ENCODE results near the gene GPR89A.
"Not testable (repeated sequence)": the region's sequence is repeated elsewhere in the genome, so short reads cannot be mapped to it uniquely, and the experiment has no call there.

GPR89A gene

DNA sequence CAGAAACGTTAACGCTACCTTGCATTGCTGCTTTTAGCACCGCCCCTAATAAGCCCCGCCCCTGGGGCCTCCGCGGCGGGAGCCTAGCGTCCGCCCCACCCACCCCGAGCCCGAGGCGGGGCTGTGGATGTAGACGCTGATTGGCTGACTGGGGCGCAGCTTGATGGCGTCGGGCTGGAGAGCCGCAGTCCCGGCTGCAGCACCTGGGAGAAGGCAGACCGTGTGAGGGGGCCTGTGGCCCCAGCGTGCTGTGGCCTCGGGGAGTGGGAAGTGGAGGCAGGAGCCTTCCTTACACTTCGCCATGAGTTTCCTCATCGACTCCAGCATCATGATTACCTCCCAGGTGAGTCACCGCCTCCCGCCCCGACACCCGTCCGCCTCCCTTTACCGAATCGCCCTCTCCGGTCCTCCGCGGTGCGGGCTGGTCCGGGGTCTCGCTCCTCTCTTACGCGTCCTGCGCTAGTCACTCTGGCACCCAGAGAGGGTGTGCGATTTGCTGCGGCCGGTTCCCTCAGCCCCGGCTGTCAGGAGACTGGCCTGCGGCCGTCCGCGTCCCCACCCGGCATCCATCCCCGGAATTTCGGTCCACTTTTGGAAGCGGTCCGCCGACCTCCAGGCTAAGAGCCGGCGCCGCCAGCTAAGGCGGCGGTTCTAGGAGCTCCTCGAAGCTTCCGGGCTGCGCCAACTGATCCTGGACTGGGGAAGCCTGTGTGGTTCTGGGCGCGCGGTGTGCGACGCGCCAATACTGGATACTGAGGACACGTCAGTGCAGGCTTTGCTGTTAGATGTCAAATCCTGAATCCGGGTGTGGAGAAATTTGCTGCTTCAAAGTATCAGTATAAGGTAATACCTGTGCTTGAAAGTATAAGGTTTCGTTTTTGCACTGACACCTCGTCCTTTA is at the start of gene GPR89A:
TSS of gene GPR89A (plus strand) at position 156 of the 901 bp plus-strand sequence. CDS start at position 302, 146 bp downstream.
- peak; percentile 91 to 92 for DNase-seq (ENCODE audit: low read depth in 2 of 2)
- H3K4me3 ChIP-seq (replicated peaks in 1 of 2; ENCODE audit: low read depth in 2 of 2, low read length in 2 of 2) = peak within 1 kb of the TSS; percentile 71 to 77

DNA sequence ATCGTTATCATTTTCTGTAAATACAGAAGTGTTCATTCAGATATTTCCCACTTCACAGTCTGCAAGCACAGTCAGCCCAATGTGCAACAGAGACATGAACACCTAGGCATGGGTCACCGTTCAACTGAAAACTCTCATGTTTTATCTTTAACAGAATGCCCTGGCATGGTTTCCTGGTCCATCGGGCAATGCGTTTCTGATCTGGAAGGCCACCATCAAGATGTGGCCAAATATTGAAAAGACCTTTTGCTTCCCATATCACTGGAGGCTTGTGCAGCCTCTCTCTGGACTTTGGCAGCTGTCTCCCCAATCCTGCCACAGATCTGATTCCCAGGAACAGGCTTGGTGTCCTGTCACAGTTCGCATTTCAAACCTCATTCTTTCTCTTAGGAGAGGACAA is 21.0 kb upstream of the GPR89A start:
- not testable (repeated sequence) for DNase-seq (ENCODE audit: low read depth in 2 of 2); H3K4me3 ChIP-seq (replicated peaks in 1 of 2; ENCODE audit: low read depth in 2 of 2, low read length in 2 of 2)

GRCh38 chr1:145590806-145591205 is 17.0 kb upstream of the GPR89A start:
- H3K4me3 ChIP-seq (replicated peaks in 1 of 2; ENCODE audit: low read depth in 2 of 2, low read length in 2 of 2) = not testable (repeated sequence)
- peak in 1 of 2 donors; percentile 4 for DNase-seq (ENCODE audit: low read depth in 2 of 2)
- TF ChIP-seq, protein P1, sequence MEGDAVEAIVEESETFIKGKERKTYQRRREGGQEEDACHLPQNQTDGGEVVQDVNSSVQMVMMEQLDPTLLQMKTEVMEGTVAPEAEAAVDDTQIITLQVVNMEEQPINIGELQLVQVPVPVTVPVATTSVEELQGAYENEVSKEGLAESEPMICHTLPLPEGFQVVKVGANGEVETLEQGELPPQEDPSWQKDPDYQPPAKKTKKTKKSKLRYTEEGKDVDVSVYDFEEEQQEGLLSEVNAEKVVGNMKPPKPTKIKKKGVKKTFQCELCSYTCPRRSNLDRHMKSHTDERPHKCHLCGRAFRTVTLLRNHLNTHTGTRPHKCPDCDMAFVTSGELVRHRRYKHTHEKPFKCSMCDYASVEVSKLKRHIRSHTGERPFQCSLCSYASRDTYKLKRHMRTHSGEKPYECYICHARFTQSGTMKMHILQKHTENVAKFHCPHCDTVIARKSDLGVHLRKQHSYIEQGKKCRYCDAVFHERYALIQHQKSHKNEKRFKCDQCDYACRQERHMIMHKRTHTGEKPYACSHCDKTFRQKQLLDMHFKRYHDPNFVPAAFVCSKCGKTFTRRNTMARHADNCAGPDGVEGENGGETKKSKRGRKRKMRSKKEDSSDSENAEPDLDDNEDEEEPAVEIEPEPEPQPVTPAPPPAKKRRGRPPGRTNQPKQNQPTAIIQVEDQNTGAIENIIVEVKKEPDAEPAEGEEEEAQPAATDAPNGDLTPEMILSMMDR (IDR thresholded peaks at IDR 0.05; ENCODE audit: low read depth, low read length) = peak; percentile 2

DNA sequence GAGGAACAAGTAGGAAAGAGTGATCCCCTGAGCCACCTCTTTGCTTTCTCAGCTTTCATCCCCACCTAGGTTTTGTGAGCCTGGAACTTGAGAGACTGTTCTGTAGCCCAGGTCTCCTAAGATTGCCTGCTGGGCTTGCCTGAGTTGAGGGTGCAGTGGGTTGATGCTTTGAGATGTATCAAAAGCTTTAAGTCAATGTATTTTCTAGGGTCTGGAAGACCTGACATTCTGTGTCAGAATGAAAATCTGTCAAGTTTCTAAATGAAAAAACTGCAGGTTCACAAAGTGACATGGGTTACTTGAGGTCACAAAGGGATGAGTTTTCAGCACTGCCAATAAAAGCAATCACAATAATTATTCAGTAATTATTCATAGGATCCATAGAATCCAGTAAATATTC is 15.4 kb upstream of the GPR89A start:
- not testable (repeated sequence) for DNase-seq (ENCODE audit: low read depth in 2 of 2); H3K4me3 ChIP-seq (replicated peaks in 1 of 2; ENCODE audit: low read depth in 2 of 2, low read length in 2 of 2)

DNA sequence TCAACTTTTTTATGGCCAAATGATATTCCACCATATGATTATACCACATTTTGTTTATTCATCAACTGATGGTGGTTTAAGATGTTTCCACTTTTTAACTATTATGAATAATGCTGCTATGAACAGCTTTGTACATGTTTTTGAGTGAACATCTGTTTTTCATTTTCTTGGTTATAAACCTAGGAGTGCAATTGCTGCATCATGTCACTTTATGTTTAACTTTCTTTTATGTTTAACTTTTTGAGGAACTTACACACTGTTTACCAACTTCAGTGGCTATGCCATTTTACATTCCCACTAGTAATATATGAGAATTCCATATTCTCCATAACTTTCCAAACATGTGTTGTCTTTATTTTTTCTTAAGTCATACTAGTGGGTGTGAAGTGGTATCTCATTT is 12.4 kb upstream of the GPR89A start:
- not testable (repeated sequence) for DNase-seq (ENCODE audit: low read depth in 2 of 2); H3K4me3 ChIP-seq (replicated peaks in 1 of 2; ENCODE audit: low read depth in 2 of 2, low read length in 2 of 2)

- not testable (repeated sequence) for DNase-seq (ENCODE audit: low read depth in 2 of 2); H3K4me3 ChIP-seq (replicated peaks in 1 of 2; ENCODE audit: low read depth in 2 of 2, low read length in 2 of 2)
These were observed 11.6 kb upstream of the GPR89A start for GRCh38 chr1:145596236-145596635.

GRCh38 chr1:145599426-145599825 is 8.4 kb upstream of the GPR89A start:
- not testable (repeated sequence) for H3K4me3 ChIP-seq (replicated peaks in 1 of 2; ENCODE audit: low read depth in 2 of 2, low read length in 2 of 2); DNase-seq (ENCODE audit: low read depth in 2 of 2)

DNA sequence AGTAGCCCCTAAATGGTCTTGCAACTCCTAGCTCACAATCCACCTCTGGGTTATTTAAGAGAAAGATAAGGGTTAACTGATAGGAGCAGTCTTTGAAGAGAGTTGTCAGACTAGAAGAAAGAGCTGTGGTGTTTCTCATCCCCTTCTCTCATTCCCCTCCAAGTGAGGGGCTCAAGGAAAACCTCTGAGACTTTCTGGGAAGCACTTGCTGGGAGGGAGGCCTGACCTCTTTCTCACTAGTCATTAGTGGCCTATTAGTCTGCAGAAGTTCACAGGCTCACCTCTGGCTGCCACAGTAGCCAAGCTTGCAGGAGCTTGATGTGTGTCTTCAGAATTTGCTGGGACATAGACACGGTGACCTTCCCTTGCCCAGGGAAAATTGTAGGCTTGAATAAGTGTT is 6.2 kb upstream of the GPR89A start:
- TF ChIP-seq, protein P1 (IDR thresholded peaks at IDR 0.05; ENCODE audit: low read depth, low read length) = no peak

GRCh38 chr1:145606840-145607239 is 948 bp upstream of the GPR89A start:
- not testable (repeated sequence) for DNase-seq (ENCODE audit: low read depth in 2 of 2); H3K4me3 ChIP-seq (replicated peaks in 1 of 2; ENCODE audit: low read depth in 2 of 2, low read length in 2 of 2)

More for the DNA sequence above, 6.2 kb upstream of the GPR89A start:
- DNase-seq (ENCODE audit: low read depth in 2 of 2) = no peak
- H3K4me3 ChIP-seq (replicated peaks in 1 of 2; ENCODE audit: low read depth in 2 of 2, low read length in 2 of 2) = no peak overlapping the region

- not testable (repeated sequence) for DNase-seq (ENCODE audit: low read depth in 2 of 2); H3K4me3 ChIP-seq (replicated peaks in 1 of 2; ENCODE audit: low read depth in 2 of 2, low read length in 2 of 2)
These were observed 499 bp upstream of the GPR89A start for GRCh38 chr1:145607289-145607688.

DNA sequence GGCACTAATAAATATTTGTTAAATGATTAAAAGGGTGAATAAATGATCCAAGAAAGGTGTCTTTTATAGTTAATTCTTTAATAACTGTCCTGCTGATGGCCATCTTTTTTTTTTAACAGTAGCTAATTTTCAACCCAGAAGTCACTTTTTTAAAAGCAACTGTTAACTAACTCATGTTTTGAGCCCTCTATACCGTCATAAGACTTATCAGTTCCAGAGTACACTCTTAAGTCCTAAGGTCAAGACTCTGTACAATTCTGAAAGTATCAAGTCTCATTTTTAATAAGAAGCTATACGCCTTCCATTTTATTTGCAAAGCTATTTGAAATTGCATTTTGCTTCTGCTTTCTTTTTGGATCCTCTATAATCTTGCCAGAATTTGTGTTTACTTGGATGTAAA is 3.0 kb downstream of the GPR89A start:
- DNase-seq (ENCODE audit: low read depth in 2 of 2) = not testable (repeated sequence)

GRCh38 chr1:145620073-145620472 is 12.3 kb downstream of the GPR89A start:
- DNase-seq (ENCODE audit: low read depth in 2 of 2) = not testable (repeated sequence)

More for the DNA sequence above, 3.0 kb downstream of the GPR89A start:
- not testable (repeated sequence) for H3K4me3 ChIP-seq (replicated peaks in 1 of 2; ENCODE audit: low read depth in 2 of 2, low read length in 2 of 2)

DNA sequence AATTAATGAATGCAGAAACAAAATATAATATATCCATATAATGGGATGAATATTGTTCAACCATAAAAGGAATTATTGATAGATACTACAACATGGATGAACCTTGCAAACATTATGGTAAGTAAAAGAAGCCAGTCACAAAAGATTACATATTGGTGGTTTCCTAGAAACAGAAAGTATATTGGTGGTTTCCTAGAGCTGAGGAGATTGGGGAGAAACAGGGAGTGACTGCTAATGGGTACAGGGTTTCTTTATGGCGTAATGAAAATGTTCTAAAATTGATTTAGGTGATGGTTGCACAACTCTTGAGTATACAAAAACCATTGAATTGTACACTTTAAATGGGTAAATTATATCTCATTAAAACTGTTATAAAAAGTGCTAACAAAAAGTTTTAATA is 14.4 kb downstream of the GPR89A start:
- not testable (repeated sequence) for DNase-seq (ENCODE audit: low read depth in 2 of 2); H3K4me3 ChIP-seq (replicated peaks in 1 of 2; ENCODE audit: low read depth in 2 of 2, low read length in 2 of 2)

More at GRCh38 chr1:145620073-145620472, 12.3 kb downstream of the GPR89A start:
- not testable (repeated sequence) for H3K4me3 ChIP-seq (replicated peaks in 1 of 2; ENCODE audit: low read depth in 2 of 2, low read length in 2 of 2)

DNA sequence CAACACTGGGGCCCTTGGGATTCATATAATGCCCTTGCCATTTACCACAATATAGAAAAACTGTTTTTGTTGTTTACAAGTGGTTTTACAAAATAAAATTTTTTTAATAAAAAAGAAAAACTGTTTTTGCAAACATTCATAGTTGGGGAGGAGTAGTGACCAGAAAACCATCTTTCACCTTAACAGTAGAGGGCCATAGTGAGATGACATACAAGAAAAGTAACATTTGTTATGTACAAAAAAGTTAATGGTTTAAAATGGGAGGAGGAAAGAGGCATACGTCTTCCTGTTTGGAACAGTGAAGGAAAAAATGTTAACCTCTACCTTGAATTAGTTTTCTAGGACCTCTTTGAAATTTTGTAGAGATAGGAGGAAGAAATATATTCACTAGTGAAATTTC is 28.4 kb downstream of the GPR89A start:
- not testable (repeated sequence) for H3K4me3 ChIP-seq (replicated peaks in 1 of 2; ENCODE audit: low read depth in 2 of 2, low read length in 2 of 2); DNase-seq (ENCODE audit: low read depth in 2 of 2)

- not testable (repeated sequence) for H3K4me3 ChIP-seq (replicated peaks in 1 of 2; ENCODE audit: low read depth in 2 of 2, low read length in 2 of 2)
These were observed 34.1 kb downstream of the GPR89A start for GRCh38 chr1:145641886-145642285.

DNA sequence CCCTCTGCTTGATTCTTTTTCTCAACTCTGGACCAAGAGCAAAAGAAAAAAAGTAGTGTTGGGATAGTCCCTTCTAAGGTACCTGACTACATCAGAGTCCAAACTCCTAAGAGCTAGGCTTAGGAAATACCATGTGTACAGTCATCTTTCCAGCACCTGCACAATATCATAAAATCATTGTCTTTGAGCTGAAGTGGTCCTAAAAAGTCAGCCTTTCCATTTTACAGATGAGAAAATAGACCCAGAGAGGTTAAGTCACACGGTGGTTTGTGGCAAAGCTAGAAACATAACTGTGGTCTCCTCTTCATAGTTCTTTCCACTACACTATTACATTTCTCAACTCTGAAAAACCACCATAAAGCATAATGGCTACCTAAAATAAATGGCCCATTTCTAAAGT is 36.2 kb downstream of the GPR89A start:
- H3K4me3 ChIP-seq (replicated peaks in 1 of 2; ENCODE audit: low read depth in 2 of 2, low read length in 2 of 2); DNase-seq (ENCODE audit: low read depth in 2 of 2): not testable (repeated sequence)

More at GRCh38 chr1:145641886-145642285, 34.1 kb downstream of the GPR89A start:
- DNase-seq (ENCODE audit: low read depth in 2 of 2) = not testable (repeated sequence)
